HG03139 (cell line): ENCODE results near the gene BAIAP2.
A peak's percentile ranks its signal among the peaks of the same experiment; 100 is the strongest.
"Not testable (repeated sequence)": the region's sequence is repeated elsewhere in the genome, so short reads cannot be mapped to it uniquely, and the experiment has no call there.

ENCODE experiments used
- ATAC-seq: cut with Tn5 transposase; IDR thresholded peaks from one replicate; pipeline ENCODE4 v1.9.1; 2021; ENCODE audit not compliant: unreplicated experiment

Gene BAIAP2

DNA sequence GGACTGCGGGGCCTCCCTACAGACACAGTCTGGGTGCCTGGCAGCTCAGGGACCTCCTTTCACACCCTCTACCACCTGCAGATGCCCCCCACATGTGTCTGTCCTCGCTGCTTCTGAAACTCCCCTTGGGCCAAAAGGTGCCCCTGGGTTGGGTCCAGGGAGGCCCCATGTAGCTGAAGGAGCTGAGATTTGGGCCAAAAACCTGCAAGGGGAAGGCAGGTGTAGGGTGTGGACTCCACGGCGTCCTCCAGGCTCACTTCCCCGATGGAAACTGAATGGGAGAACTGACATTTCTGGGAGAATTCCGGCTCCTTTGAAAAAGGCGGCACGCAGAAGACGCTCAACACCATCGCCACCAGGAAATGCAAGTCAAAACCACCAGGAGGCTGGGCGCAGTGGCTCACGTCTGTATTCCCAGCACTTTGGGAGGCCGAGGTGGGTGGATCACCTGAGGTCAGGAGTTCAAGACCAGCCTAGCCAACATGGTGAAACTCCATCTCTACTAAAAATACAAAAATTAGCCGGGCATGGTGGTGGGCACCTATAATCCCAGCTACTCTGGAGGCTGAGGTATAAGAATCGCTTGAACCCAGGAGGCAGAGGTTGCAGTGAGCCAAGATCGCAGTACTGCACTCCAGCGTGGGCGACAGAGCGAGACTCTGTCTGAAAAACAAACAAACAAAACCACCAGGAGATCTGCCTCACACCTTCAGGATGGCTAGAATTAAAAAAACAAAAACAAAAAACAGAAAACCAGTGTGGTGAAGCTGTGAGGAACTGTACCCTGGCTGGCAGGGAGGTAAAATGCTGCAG is 13.2 kb upstream of the BAIAP2 start:
- ATAC-seq = no peak

DNA sequence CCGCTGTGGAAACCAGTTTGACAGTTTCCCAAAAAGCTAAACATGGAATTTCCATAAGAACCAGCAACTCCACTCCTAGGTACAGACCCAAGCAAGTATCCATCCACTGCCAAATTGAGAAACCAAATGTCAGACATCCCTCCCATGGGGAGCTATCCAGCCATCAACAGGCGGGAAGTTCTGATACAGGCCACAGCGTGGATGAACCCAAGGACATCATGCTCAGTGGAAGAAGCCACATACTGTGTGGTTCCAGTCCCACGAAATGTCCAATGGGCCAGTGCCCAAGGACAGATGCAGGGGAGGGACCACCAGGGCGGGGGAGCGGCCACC is 12.6 kb upstream of the BAIAP2 start:
- no peak for ATAC-seq

DNA sequence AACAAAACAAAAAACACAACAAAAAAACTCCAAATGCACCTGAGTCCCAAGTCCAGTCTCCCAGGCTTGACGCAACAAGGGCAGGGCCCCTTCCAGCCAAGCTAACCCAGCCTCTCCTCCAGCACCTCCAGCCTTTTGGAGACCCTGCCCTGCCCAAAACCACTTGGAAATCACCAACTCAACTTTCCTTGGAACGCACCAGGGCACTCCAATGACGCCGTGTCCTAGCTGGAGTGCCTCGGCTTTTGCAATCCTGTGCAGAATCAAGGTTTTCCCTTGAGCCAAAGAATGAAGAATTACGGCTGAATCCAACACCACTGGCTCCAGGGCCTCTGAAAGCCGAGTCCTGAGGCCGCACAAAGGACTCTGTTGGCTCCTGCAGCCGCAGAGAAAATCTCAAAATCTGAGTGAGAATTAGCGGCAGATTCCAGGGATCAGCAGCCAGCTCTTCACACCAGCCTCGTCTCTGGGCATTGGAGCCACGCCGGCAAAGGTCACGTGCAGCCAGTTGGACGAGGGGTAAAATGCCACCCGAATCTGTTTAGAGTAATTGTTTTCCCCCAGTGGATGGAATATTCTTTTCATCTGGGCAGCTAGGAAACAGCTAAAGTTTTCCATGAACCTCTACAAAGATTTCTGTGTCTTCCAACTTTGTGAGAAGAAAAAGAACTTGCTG is 9.7 kb upstream of the BAIAP2 start:
- no peak for ATAC-seq

DNA sequence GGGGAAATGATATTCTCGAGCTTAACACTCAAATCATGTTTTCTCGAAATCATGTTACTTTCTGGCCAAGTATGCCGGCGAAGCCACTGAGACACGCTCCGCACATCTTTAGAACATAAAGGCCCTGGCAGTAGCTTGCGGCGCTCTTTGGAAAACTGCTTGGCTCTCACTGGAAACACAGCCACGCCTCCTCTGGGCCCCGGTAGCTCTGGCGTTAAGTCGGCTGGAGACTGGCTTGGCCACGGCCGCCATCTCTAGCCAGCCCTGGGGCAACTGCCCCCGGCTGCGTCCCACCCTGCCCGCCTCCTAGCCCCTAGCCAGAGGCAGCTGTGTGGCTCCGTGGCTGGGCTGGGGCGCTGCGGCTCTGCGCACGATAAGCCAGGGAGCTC is 9.2 kb upstream of the BAIAP2 start:
- no peak for ATAC-seq

DNA sequence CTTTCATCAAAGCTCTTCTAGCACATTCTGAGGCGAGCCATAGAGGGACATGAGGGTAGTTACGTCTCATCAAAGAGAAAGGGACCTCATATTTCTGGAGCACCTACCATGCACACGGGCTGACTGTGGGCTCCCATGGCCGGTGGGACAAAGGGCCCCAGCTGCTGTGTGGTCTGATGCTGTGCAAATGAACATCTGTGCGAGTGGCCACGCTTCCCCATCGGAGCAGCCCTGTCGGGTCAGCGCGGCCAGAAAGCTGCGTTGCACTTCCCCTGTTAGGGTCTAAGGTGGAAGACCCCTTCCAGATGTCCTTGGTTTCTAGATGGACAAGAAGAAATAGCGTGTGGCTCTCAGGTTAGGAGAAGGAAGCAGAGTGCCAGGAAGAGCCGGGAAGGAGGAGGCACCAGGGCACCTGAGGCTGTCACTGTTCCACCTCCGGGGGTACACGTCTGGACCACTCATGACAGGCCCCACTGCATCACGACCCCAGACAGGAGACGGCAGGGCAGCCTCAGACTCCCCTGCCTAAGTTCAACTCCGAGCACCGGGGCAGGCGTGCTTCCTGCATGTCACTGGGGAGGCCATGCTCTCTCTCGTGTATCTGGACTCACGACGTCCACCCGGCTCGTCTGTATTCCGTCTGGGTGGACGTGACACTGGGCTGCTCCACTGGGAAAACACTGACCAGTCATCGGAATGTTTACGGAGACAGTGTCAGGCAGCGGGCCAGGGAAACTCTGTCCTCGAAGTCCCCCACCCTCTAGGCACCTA is 8.5 kb upstream of the BAIAP2 start:
- no peak for ATAC-seq

DNA sequence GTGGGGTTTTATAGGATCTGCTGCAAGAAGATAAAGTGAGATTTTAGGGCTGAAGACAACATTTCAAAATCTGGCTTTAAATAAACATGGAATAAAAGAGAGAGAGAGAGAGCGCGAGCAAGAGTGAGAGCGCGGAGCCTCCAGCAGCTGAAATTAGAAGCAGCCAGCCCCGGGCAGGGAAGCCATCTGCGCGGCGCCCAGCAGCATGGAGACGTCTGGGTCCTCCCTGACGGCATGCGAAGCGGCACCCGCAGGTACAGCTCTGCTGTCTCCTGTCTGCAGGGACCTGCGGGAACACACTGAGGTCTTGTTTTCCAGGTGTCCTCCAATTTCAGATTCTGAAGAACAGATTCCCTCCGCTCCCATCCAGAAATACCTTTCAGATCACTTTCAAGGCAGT is 7.9 kb upstream of the BAIAP2 start:
- ATAC-seq = no peak

DNA sequence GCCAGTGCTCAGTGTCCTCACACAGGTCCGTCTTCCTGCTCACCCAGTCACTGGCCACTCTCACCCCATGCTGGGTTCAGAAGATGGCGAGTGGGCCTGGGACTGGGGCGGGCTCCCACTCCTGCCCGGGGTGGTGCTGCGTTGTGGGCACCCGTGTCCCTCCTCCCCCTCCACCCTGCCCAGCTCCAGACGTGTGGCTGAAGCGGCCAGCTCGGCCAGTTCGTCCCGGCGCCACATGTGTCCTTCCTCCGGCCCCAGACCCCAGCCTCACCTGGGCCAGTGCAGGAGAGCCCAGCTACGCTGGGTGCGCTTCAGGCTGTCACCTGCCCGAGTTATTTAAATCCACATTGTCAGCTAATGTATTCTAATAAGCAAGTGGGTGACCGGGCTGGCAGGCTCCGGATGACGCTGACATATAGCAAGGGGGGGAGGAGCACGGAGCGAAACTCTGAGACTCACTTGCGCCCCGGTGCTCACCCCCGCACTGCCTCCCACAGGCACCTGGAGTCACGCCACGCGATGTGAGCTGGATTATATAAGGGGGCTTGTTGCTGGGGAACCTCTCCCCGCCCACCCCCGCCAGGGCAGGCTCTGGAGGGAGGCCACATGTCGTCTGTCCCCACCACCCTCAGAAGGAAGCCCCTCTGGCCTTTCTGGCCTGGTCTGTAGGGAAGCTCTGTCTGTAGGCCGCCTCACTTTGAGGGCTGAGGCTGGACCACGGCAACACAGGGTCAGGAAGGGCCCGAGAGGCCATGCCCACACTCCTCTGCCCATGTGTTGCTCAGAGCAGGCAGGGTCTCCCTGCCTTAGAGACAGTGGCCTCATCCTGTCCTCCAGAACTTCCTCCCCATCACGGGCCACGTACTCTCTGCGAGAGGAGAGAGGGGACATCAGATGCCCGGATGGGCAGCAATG is 7.1 kb upstream of the BAIAP2 start:
- ATAC-seq = no peak

DNA sequence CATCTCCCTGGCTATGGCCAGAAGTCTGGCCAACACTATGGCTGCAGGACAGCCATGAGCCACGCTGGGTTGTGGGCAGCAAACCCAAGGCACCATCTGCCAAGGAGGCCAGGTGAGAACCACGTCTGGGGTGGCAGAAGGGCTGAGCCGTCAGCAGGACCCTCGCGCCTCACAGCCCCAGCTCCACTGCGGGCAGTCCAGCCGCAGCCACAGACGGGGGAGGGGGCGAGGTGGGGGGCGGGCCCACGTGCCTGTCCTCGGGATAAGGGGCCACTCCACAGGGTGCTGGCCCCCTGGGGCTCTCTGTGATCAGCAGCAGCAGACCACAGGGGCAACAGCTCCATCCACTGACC is 6.5 kb upstream of the BAIAP2 start:
- no peak for ATAC-seq

DNA sequence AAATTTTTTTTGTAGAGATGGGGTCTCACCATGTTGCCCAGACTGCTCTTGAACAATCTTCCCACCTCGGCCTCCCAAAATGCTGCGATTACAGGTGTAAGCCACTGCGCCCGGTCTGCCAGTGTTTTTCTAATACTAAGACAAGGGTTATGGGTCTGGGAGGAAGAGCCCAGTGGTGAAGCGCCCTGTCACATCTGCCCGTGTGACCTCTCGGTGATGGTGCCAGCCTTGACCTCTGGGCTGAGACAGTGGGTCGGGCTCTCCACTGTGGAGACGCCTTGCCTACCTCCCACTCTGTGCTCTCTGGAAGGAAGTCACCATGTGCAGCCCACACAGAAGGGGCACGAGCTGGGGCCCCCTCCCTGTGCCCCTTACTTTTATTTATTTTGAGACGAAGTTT is 5.1 kb upstream of the BAIAP2 start:
- ATAC-seq = no peak

DNA sequence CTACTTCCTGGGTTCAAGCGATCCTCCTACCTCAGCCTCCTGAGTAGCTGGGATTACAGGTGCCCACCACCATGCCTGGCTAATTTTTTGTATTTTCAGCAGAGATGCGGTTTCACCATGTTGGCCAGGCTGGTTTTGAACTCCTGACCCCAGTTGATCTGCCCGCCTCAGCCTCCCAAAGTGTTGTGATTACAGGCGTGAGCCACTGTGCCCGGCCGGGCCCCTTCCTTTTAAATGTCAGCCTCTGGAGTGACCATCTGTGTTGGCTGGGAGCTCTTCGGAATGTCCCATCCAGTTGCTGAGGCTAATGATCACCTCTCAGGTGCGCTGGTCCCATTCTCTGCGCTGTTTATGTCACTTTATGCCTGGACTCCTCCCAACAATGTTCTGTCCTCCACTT is 4.6 kb upstream of the BAIAP2 start:
- ATAC-seq = not testable (repeated sequence)

DNA sequence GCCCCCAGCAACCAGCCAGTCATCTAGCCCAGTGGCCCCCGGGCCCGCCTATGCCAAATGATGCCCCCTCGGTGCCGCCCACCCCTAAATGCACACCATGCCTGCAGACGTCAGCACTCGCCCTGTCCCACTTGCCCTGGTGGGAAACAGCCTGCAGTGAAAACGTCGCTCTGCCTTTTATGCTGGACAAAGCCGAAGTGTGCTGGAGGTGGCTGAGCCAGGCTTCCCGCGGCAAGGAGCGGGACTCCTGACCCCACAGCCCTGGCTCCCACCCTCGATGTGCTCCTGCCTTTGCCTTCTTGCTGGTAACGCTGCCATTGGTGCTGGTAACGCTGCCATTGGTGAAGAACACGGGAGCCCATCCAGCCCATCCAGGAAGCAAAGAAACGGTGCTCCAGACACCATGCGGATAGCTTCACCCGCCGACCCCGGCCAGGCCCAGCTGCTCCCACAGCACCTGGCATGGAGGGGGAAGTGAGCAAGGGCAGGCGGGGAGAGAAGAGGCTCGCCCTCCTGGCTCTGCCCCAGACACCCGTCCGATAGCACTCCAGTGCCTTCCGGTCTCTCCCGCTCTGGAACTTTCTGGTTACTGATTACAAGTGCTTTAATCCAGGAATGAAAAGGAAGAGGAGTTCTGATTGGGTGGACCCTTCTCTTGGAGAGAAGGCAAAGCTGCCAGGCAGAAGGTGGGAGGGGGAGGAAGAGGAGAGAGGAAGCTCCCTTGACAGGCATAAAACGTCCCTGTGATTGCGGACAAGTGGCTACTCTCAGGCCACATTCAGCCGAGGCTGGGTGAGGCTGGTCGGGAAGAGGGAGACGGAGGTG is 4.0 kb upstream of the BAIAP2 start:
- no peak for ATAC-seq

DNA sequence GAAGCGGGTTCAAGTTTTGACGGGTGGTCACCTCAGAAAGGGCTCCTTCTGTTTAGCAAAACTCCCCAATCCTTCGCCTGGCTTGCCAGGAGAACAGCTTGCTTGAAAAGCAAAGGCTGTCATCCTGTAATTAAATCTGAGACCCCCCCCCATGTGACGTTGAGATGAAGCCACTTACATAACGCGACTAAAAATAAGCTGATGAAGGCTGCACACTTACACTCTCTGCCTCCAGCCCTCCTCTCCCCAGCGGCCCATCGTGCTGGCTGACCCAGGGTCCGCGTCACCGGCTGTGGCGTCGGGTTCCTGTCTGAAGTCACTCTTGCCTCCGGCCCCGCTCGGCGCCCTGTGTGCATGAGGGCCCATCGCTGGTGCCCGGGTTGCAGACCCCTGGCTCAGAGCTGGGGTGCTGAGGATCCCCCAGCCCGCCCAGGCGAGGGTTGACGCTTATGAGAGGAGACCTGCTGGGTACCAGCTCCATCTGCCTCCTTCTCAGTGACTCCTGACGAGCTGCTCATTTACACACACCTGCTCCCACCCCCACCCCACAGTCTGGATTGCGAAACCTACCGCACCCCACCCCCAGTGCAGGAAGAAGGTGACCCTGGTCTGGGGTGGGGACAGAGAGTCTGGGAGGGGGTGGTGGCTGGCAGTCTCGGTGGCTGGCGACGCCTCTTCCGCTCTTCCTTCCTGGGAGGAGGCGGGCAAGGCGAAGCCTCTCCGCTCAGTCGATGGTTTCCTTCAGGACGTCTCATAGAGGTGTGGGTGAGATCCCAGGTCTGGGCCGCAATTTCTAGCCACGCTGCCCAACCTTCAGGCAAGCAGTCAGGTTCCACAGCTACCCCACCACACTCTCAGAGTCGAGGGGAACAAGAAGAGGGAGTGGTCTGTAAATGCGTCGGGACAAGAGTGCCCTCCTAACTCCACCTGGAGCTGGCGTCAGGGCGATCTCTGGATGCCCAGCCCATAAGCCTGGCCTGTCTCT is 3.1 kb upstream of the BAIAP2 start:
- no peak for ATAC-seq

DNA sequence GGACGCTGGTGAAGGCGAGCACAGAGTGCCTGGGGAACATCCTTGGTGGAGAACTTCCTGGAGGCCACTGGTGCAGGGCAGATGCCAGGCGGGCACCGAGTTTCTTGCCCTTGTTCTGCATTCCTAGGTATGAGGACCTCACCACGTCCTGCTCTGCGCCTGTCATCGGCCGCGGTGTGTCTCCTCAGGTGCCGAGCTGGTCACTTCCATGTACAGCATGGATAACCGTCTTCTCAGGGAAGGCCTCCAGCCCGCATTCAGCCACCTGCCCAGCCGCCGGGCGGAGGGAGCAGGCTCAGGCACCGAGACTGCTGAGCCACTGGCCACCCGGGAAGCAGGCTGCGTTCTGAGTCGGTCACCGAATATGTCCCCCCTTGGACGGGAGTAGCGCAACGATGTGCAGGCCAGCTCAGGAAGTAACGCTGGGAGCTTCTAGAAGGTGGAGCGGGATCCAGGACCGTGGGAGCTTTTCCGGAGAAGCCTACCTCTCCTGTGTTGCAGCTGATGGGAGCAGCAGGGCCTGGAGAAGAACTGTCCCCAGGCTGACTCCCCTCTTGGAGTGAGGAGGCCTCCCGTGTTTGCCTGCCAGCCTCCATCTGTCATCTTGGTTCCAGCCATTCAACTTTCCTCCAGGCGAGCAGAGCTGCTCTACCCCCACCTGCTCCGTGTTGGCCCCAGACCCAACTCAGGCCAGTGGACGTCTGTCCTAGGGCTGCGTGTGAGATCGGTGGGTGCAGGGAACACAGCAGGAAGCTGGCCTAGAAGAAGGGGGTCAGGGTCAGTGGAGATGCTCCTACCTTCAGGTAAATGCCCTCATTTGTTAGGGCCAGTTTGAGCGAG is 2.1 kb upstream of the BAIAP2 start:
- ATAC-seq = no peak

DNA sequence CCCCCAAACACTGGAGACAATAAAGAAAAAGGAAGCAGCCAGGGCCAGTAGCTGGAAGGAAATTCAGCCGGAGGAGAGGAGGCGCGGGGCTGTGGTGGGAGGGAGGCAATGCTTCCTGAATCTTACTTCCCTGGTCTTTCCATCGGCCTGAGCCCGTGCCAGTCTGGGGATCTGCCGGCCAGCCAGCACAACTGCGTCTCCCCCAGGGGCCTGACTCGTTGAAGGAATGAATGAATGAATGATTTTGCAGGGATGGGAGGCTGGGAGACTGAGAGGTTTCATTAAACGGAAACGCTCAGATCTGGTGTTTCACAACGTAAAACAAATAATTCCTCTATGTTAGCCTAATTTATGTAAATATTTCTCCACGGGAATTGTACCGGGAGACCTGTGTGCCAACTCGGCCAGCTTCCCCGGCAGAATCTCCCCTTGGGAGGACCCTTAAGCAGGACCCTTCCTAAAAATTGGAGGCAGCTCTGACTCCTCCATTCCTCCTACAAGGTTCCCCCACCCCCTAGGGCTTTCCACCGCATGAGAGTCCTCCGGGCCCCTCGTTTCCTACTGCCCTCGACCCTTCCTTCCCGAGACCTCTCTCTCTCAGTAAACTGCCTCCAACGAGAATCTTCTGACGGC is 1.3 kb upstream of the BAIAP2 start:
- ATAC-seq = no peak

DNA sequence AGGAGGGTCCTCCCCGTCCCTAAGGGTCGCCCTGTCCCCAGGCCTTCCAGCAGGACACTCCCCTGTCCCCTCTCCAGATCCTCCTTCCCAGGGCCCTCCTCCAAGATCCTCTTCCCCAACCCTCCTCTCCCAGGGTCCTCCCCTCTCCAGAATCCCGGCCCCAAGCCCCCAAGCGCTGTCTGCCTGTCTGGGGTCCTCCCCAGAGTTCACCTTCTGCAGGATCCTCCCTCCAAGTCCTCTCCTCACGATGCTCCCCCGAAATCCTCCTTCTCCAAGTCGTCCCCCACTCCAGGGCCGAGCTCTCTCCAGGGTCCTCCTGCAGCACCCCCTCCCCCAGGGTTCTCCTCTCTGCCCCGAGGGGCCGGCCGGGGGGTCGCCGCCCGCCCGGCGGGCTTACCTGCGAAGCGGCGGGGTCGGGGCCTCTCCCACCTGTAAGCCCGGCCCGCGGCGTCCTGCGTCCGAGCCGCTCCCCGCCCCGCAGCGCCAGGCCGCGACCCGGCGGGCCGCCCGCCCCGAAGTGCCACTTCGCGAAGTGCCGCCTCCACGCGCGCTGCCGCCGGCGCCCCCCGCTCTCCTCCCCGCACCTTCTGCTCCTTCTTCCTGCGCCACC is 678 bp upstream of the BAIAP2 start:
- ATAC-seq = no peak

DNA sequence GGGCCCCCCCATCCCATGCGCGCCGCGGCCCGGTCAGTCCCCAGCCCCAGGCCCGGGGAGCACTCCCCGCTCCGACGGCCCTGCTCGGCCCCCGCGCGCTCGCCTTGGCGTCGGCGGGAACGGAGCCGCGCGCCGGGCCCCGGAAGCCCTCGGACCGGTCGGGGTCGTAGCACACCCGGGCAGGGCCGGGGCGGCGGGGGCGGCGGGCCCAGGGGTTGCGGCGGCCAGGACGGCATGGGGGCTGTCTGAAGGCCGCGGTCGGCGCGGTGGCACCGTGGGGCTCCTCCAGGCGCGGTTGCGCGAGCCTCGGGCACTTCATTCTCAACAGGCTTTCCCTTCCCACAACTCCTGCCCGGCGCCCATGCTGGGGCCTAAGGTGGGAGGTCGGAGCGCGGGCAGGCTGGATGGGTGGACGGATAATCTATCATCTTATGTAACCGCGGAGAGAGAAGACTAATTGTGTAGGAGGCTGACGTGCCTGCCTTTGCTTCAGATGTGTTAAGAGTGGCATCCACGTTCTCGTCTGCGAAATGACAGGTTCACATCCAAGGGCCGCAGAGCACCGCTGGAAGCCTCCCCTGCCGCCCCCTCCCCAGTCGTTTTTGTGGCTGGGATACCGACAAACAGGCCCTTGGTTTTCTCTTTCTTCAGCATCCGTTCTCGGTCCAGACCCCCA is 708 bp downstream of the BAIAP2 start:
- peak; percentile 5 for ATAC-seq
